ENCODE results near the gene BCL2L14.
"Not testable (repeated sequence)": the region's sequence is repeated elsewhere in the genome, so short reads cannot be mapped to it uniquely, and the experiment has no call there.

BCL2L14 gene

GRCh38 chr12:12138203-12139154 lies 67.7 kb downstream of the BCL2L14 start:
- H4K8ac ChIP-seq (ENCODE audit: low read depth, low read length), result no peak overlapping the region
- H2BK120ac ChIP-seq (ENCODE audit: insufficient read depth, low read length, poor library complexity), result no peak overlapping the region
- no peak overlapping the region for H2BK12ac ChIP-seq (ENCODE audit: low read length)
- no peaks in the 10 kb centered on the region for H3K79me1 ChIP-seq (ENCODE audit: low read length)
- H2AFZ ChIP-seq (ENCODE audit: insufficient read depth, low read length, poor library complexity), result no peak overlapping the region
- DNase-seq, result no peak
- H3K27ac ChIP-seq (ENCODE audit: low read depth, low read length), result no peak overlapping the region
- no peak overlapping the region for H3K4ac ChIP-seq (ENCODE audit: low read depth, low read length)
- H3K23ac ChIP-seq (ENCODE audit: low read length), result no peak overlapping the region
- H4K12ac ChIP-seq (ENCODE audit: low read depth, low read length), result no peak overlapping the region
- H2AK5ac ChIP-seq (ENCODE audit: low read length), result no peak overlapping the region
- H3K14ac ChIP-seq (ENCODE audit: low read length), result no peak overlapping the region
- no peak overlapping the region for H4K91ac ChIP-seq (ENCODE audit: low read depth, low read length)
- peaks cover 2% of the 10 kb centered on the region in 2 experiments for H3K36me3 ChIP-seq (ENCODE audit: control insufficient read depth in 1 of 2, insufficient read depth in 2 of 2, low read length in 2 of 2)
- no peak overlapping the region for H3K9ac ChIP-seq (ENCODE audit: low read length)
- H3K4me1 ChIP-seq (ENCODE audit: control insufficient read depth in 1 of 2, insufficient read depth in 2 of 2, low read length in 2 of 2), result no peaks in the 10 kb centered on the region
- H3K18ac ChIP-seq (ENCODE audit: low read length), result no peak overlapping the region
- H3K79me2 ChIP-seq (ENCODE audit: control insufficient read depth, insufficient read depth, low read length, poor library complexity), result no peaks in the 10 kb centered on the region
- no peaks in the 10 kb centered on the region for H3K9me3 ChIP-seq (ENCODE audit: insufficient read depth, low read depth, low read length)
- no peak overlapping the region for H3K4me2 ChIP-seq (ENCODE audit: low read length)
- no peaks in the 10 kb centered on the region for H3K27me3 ChIP-seq (ENCODE audit: insufficient read depth, low read length)
- WGBS (ENCODE audit: extremely low coverage, insufficient coverage, insufficient read length), result no CpG with 5 or more reads among the region's 3 CpGs
- no peak overlapping the region for H2BK5ac ChIP-seq (ENCODE audit: low read depth, low read length, poor library complexity)
- no peak overlapping the region for H3K4me3 ChIP-seq (ENCODE audit: low read depth, low read length)

- Histone ChIP-seq H3K27ac (ENCODE audit: low read depth, low read length) (no peak overlapping the region), H3K79me1 (ENCODE audit: low read length) (no peaks in the 10 kb centered on the region), H3K79me2 (ENCODE audit: control insufficient read depth, insufficient read depth, low read length, poor library complexity) (no peaks in the 10 kb centered on the region), H2AFZ (ENCODE audit: insufficient read depth, low read length, poor library complexity) (no peak overlapping the region), H4K8ac (ENCODE audit: low read depth, low read length) (no peak overlapping the region), H3K4me3 (ENCODE audit: low read depth, low read length) (no peak overlapping the region), H3K9ac (ENCODE audit: low read length) (no peak overlapping the region), H3K23ac (ENCODE audit: low read length) (no peak overlapping the region), H2BK12ac (ENCODE audit: low read length) (no peak overlapping the region), H4K91ac (ENCODE audit: low read depth, low read length) (no peak overlapping the region), H2AK5ac (ENCODE audit: low read length) (no peak overlapping the region), H4K12ac (ENCODE audit: low read depth, low read length) (no peak overlapping the region), H3K4me2 (ENCODE audit: low read length) (no peak overlapping the region), H3K4ac (ENCODE audit: low read depth, low read length) (no peak overlapping the region), H2BK120ac (ENCODE audit: insufficient read depth, low read length, poor library complexity) (no peak overlapping the region), H3K36me3 (ENCODE audit: control insufficient read depth in 1 of 2, insufficient read depth in 2 of 2, low read length in 2 of 2) (peaks cover 2 to 3% of the 10 kb centered on the region in 2 experiments), H2BK5ac (ENCODE audit: low read depth, low read length, poor library complexity) (no peak overlapping the region), H3K9me3 (ENCODE audit: insufficient read depth, low read depth, low read length) (no peaks in the 10 kb centered on the region), H3K4me1 (ENCODE audit: control insufficient read depth in 1 of 2, insufficient read depth in 2 of 2, low read length in 2 of 2) (no peaks in the 10 kb centered on the region), H3K18ac (ENCODE audit: low read length) (no peak overlapping the region), H3K27me3 (ENCODE audit: insufficient read depth, low read length) (no peaks in the 10 kb centered on the region), H3K14ac (ENCODE audit: low read length) (no peak overlapping the region)
- no peak for DNase-seq
Observed at GRCh38 chr12:12141000-12141399, 70.3 kb downstream of the BCL2L14 start.

GRCh38 chr12:12144531-12144930 lies 73.8 kb downstream of the BCL2L14 start:
- not testable (repeated sequence) for H2BK12ac ChIP-seq (ENCODE audit: low read length); H3K23ac ChIP-seq (ENCODE audit: low read length); H3K9me3 ChIP-seq (ENCODE audit: insufficient read depth, low read depth, low read length); H3K4ac ChIP-seq (ENCODE audit: low read depth, low read length); H3K79me2 ChIP-seq (ENCODE audit: control insufficient read depth, insufficient read depth, low read length, poor library complexity); H2BK120ac ChIP-seq (ENCODE audit: insufficient read depth, low read length, poor library complexity); H3K18ac ChIP-seq (ENCODE audit: low read length); H3K79me1 ChIP-seq (ENCODE audit: low read length); H2AK5ac ChIP-seq (ENCODE audit: low read length); H2BK5ac ChIP-seq (ENCODE audit: low read depth, low read length, poor library complexity); H3K9ac ChIP-seq (ENCODE audit: low read length); DNase-seq; H3K4me2 ChIP-seq (ENCODE audit: low read length); H2AFZ ChIP-seq (ENCODE audit: insufficient read depth, low read length, poor library complexity); H3K27me3 ChIP-seq (ENCODE audit: insufficient read depth, low read length); H3K14ac ChIP-seq (ENCODE audit: low read length); H3K4me1 ChIP-seq (ENCODE audit: control insufficient read depth in 1 of 2, insufficient read depth in 2 of 2, low read length in 2 of 2); H4K8ac ChIP-seq (ENCODE audit: low read depth, low read length); H4K12ac ChIP-seq (ENCODE audit: low read depth, low read length); H3K27ac ChIP-seq (ENCODE audit: low read depth, low read length); H3K4me3 ChIP-seq (ENCODE audit: low read depth, low read length); H4K91ac ChIP-seq (ENCODE audit: low read depth, low read length); H3K36me3 ChIP-seq (ENCODE audit: control insufficient read depth in 1 of 2, insufficient read depth in 2 of 2, low read length in 2 of 2)
- WGBS (ENCODE audit: extremely low coverage, insufficient coverage, insufficient read length), result no CpG with 5 or more reads among the region's 1 CpG

GRCh38 chr12:12147111-12147510 lies 76.4 kb downstream of the BCL2L14 start:
- H4K8ac ChIP-seq (ENCODE audit: low read depth, low read length), result no peak overlapping the region
- peaks cover 5 to 7% of the 10 kb centered on the region in 2 experiments for H3K36me3 ChIP-seq (ENCODE audit: control insufficient read depth in 1 of 2, insufficient read depth in 2 of 2, low read length in 2 of 2)
- no peaks in the 10 kb centered on the region for H3K27me3 ChIP-seq (ENCODE audit: insufficient read depth, low read length)
- no CpG with 5 or more reads among the region's 6 CpGs for WGBS (ENCODE audit: extremely low coverage, insufficient coverage, insufficient read length)
- H2BK120ac ChIP-seq (ENCODE audit: insufficient read depth, low read length, poor library complexity), result no peak overlapping the region
- H3K4ac ChIP-seq (ENCODE audit: low read depth, low read length), result no peak overlapping the region
- DNase-seq, result no peak
- H3K4me2 ChIP-seq (ENCODE audit: low read length), result no peak overlapping the region
- no peak overlapping the region for H3K14ac ChIP-seq (ENCODE audit: low read length)
- no peaks in the 10 kb centered on the region for H3K79me1 ChIP-seq (ENCODE audit: low read length)
- H4K12ac ChIP-seq (ENCODE audit: low read depth, low read length), result no peak overlapping the region
- H4K91ac ChIP-seq (ENCODE audit: low read depth, low read length), result no peak overlapping the region
- no peak overlapping the region for H3K4me3 ChIP-seq (ENCODE audit: low read depth, low read length)
- H2AFZ ChIP-seq (ENCODE audit: insufficient read depth, low read length, poor library complexity), result no peak overlapping the region
- no peaks in the 10 kb centered on the region for H3K9me3 ChIP-seq (ENCODE audit: insufficient read depth, low read depth, low read length)
- no peak overlapping the region for H3K18ac ChIP-seq (ENCODE audit: low read length)
- no peak overlapping the region for H3K23ac ChIP-seq (ENCODE audit: low read length)
- no peaks in the 10 kb centered on the region for H3K79me2 ChIP-seq (ENCODE audit: control insufficient read depth, insufficient read depth, low read length, poor library complexity)
- H2BK5ac ChIP-seq (ENCODE audit: low read depth, low read length, poor library complexity), result no peak overlapping the region
- no peak overlapping the region for H3K27ac ChIP-seq (ENCODE audit: low read depth, low read length)
- no peak overlapping the region for H3K9ac ChIP-seq (ENCODE audit: low read length)
- H2AK5ac ChIP-seq (ENCODE audit: low read length), result no peak overlapping the region
- H2BK12ac ChIP-seq (ENCODE audit: low read length), result no peak overlapping the region
- no peaks in the 10 kb centered on the region for H3K4me1 ChIP-seq (ENCODE audit: control insufficient read depth in 1 of 2, insufficient read depth in 2 of 2, low read length in 2 of 2)
